Liver (tissue), 9 donors: Measurements from ENCODE around the gene NKAIN2. TPM values are rescaled to one million over a fixed set of nuclear protein-coding genes. Genes with fewer than 3 reads are reported as not detected.

Experiments used
- DNase-seq: peaks from one replicate; pipeline ENCODE4 v3.0.0-alpha.2; 2017; ENCODE audit warnings: low spot score
- H3K27ac ChIP-seq, 2 donors: one replicate each; pipeline ENCODE4 v1.7.0; 2013; ENCODE audit warnings: inconsistent platforms in 2 of 2, low read length in 2 of 2, control low read depth in 1 of 2, low read depth in 1 of 2, mild to moderate bottlenecking in 1 of 2
- H3K27me3 ChIP-seq, 4 donors: one replicate each; pipeline versions ENCODE4 v1.6.1 to v1.7.0; 2013; ENCODE audit warnings: low read length in 3 of 4, inconsistent platforms in 1 of 4, mild to moderate bottlenecking in 1 of 4, moderate library complexity in 1 of 4; ENCODE audit not compliant: control insufficient read depth in 4 of 4, insufficient read depth in 4 of 4
- H3K36me3 ChIP-seq, 4 donors: one replicate each; pipeline versions ENCODE4 v1.6.1 to v1.7.0; 2013; ENCODE audit warnings: low read length in 3 of 4, mild to moderate bottlenecking in 3 of 4, low read depth in 1 of 4, moderate library complexity in 1 of 4; ENCODE audit not compliant: control insufficient read depth in 4 of 4, insufficient read depth in 3 of 4
- H3K4me1 ChIP-seq, 4 donors: one replicate each; pipeline versions ENCODE4 v1.6.1 to v1.7.0; 2013; ENCODE audit warnings: low read length in 3 of 4, mild to moderate bottlenecking in 3 of 4, moderate library complexity in 1 of 4; ENCODE audit not compliant: control insufficient read depth in 4 of 4, insufficient read depth in 4 of 4
- H3K4me3 ChIP-seq, 3 donors: one replicate each; pipeline versions ENCODE4 v1.6.1 to v1.7.0; 2013; ENCODE audit warnings: low read length in 3 of 3, control low read depth in 1 of 3, low read depth in 1 of 3, mild to moderate bottlenecking in 1 of 3
- H3K9ac ChIP-seq, 2 donors: one replicate each; pipeline ENCODE4 v1.7.0; 2013; ENCODE audit warnings: low read length in 2 of 2, mild to moderate bottlenecking in 2 of 2, moderate library complexity in 2 of 2, control low read depth in 1 of 2, low read depth in 1 of 2
- H3K9me3 ChIP-seq, 4 donors: one replicate each; pipeline versions ENCODE4 v1.6.1 to v1.7.0; 2013; ENCODE audit warnings: low read length in 3 of 4; ENCODE audit not compliant: control insufficient read depth in 4 of 4
- CTCF ChIP-seq: fragments of 150-350 bp; IDR thresholded peaks from 2 replicates; pipeline ENCODE4 v1.5.1; 2017; ENCODE audit warnings: improper control_type of control experiment, low read depth, low read length; ENCODE audit not compliant: missing input control
- FOXA1 ChIP-seq: IDR thresholded peaks from 2 replicates; pipeline ENCODE4 v1.6.1; 2016; ENCODE audit warnings: antibody characterized with exemption
- GABPA ChIP-seq, 2 donors: IDR thresholded peaks in 1 of 2; conservative IDR thresholded peaks in 1 of 2; 2 replicates each; pipeline ENCODE4 v1.6.1; 2016; ENCODE audit warnings: antibody characterized with exemption in 2 of 2, mild to moderate bottlenecking in 1 of 2, moderate library complexity in 1 of 2
- HNF4G ChIP-seq: IDR thresholded peaks from 2 replicates; pipeline ENCODE4 v1.6.1; 2016; ENCODE audit warnings: antibody characterized with exemption
- JUND ChIP-seq, 2 donors: IDR thresholded peaks; 2 replicates each; pipeline ENCODE4 v1.6.1; 2016; ENCODE audit warnings: antibody characterized with exemption in 2 of 2
- NR2F2 ChIP-seq: IDR thresholded peaks from 2 replicates; pipeline ENCODE4 v1.6.1; 2016; ENCODE audit warnings: antibody characterized with exemption
- RAD21 ChIP-seq, 2 donors: IDR thresholded peaks; 2 replicates each; pipeline ENCODE4 v1.6.1; 2016; ENCODE audit warnings: antibody characterized with exemption in 2 of 2, mild to moderate bottlenecking in 2 of 2
- REST ChIP-seq: IDR thresholded peaks from 2 replicates; pipeline ENCODE4 v1.6.1; 2016; ENCODE audit warnings: antibody characterized with exemption, mild to moderate bottlenecking
- RXRA ChIP-seq, 2 donors: IDR thresholded peaks; 2 replicates each; pipeline ENCODE4 v1.6.1; 2017 to 2018; ENCODE audit warnings: antibody characterized with exemption in 2 of 2, mild to moderate bottlenecking in 1 of 2
- TAF1 ChIP-seq: conservative IDR thresholded peaks from 2 replicates; pipeline ENCODE4 v1.6.1; 2016; ENCODE audit warnings: antibody characterized with exemption, mild to moderate bottlenecking
- YY1 ChIP-seq: IDR thresholded peaks from 2 replicates; pipeline ENCODE4 v1.6.1; 2016; ENCODE audit warnings: antibody characterized with exemption, mild to moderate bottlenecking
- WGBS: extraction: QIAGEN DNeasy Blood & Tissue Kit; methylation state at CpG from one replicate; pipeline ENCODE4 v1.1.7; 2013; 5-methylcytosine and 5-hydroxymethylcytosine counted together
- polyA plus RNA-seq, 2 donors: library from polyadenylated mRNA; stranded (reverse) in 1 of 2; unstranded in 1 of 2; fragments of 200-250 nt in 1 of 2; fragments of >200 nt in 1 of 2; fragmentation: Nextera tagmentation in 1 of 2; extraction: Ambion mirVana in 1 of 2; gene quantifications; one replicate each; pipeline versions ENCODE4 v1.2.1 to v1.2.3, GENCODE V29; 2013 to 2015
- total RNA-seq, 2 donors: library from RNA; depleted of rRNA; stranded (reverse); fragments of >200 nt; gene quantifications; one replicate each; pipeline ENCODE4 v1.2.3, GENCODE V29; 2014
- TF ChIP-seq, protein P1 (sequence below): IDR thresholded peaks from 2 replicates; pipeline ENCODE4 v1.6.1; 2016; ENCODE audit warnings: antibody characterized with exemption
- TF ChIP-seq, protein P2 (sequence below): IDR thresholded peaks from 2 replicates; pipeline ENCODE4 v1.6.1; 2016; ENCODE audit warnings: antibody characterized with exemption
- donor health status: healthy.
- donor health status: healthy.
- donor health status: healthy.
- donor health status: healthy.
- donor health status: healthy.

NKAIN2 gene
- total and polyA plus RNA-seq, 4 donors: 0.05 to 0.14 TPM; not detected in 2

GRCh38 chr6:124792386-124792785 lies 988.7 kb downstream of the NKAIN2 start:
- no peak for TF ChIP-seq RXRA (IDR thresholded peaks at IDR 0.05)
- TF ChIP-seq HNF4G: no peak
- no peak for TF ChIP-seq FOXA1
- TF ChIP-seq, protein P1, sequence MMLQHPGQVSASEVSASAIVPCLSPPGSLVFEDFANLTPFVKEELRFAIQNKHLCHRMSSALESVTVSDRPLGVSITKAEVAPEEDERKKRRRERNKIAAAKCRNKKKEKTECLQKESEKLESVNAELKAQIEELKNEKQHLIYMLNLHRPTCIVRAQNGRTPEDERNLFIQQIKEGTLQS: no peak
- no peak for TF ChIP-seq NR2F2
- no peak for TF ChIP-seq GABPA (IDR thresholded peaks at IDR 0.05 in 1 of 2, conservative IDR thresholded peaks at IDR 0.05 in 1 of 2)
- TF ChIP-seq CTCF: no peak
- TF ChIP-seq, protein P2, sequence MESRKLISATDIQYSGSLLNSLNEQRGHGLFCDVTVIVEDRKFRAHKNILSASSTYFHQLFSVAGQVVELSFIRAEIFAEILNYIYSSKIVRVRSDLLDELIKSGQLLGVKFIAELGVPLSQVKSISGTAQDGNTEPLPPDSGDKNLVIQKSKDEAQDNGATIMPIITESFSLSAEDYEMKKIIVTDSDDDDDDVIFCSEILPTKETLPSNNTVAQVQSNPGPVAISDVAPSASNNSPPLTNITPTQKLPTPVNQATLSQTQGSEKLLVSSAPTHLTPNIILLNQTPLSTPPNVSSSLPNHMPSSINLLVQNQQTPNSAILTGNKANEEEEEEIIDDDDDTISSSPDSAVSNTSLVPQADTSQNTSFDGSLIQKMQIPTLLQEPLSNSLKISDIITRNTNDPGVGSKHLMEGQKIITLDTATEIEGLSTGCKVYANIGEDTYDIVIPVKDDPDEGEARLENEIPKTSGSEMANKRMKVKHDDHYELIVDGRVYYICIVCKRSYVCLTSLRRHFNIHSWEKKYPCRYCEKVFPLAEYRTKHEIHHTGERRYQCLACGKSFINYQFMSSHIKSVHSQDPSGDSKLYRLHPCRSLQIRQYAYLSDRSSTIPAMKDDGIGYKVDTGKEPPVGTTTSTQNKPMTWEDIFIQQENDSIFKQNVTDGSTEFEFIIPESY: no peak
- no peak for TF ChIP-seq JUND (IDR thresholded peaks at IDR 0.05)
- TF ChIP-seq TAF1: no peak
- no peak for TF ChIP-seq YY1
- TF ChIP-seq RAD21 (IDR thresholded peaks at IDR 0.05): no peak
- WGBS: 78% methylated on average over 2 of the region's 2 CpGs
- H3K27me3 ChIP-seq: no peaks in the 10 kb centered on the region
- H3K27ac ChIP-seq: no peak overlapping the region
- no peak for DNase-seq
- H3K4me1 ChIP-seq: no peaks in the 10 kb centered on the region
- no peak overlapping the region for H3K9ac ChIP-seq
- H3K36me3 ChIP-seq: no peaks in the 10 kb centered on the region
- no peaks in the 10 kb centered on the region for H3K9me3 ChIP-seq
- no peak overlapping the region for H3K4me3 ChIP-seq

DNA sequence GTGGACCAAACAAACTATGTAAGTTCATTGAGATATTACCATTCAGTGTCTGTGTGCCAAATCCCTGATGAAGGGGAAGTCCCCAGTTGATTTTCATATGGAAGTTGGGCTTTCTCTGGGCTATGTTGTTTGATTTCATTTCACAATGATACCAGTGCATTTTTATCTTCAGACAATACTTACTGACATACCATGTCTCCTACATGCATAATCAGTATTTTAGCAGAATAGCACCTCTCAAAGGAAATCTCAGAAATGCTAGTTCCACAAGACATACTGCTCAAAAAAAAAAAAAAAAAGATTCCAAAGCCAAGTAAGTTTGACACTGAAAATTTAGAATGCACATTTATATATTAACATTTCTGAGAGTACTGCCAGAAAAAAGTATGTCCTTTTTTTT lies 989.7 kb downstream of the NKAIN2 start:
- Histone ChIP-seq H3K4me1 (no peaks in the 10 kb centered on the region), H3K27me3 (no peaks in the 10 kb centered on the region), H3K9ac (no peak overlapping the region), H3K27ac (no peak overlapping the region), H3K4me3 (no peak overlapping the region), H3K9me3 (no peaks in the 10 kb centered on the region), H3K36me3 (no peaks in the 10 kb centered on the region)
- no peak for TF ChIP-seq REST
- TF ChIP-seq, protein P2: no peak
- DNase-seq: no peak
